Peyer's patch (tissue), 4 donors: ENCODE measurements around the gene L3MBTL3.

Experiments used
- POLR2A ChIP-seq, 2 donors: fragments of 450-650 bp; IDR thresholded peaks; one replicate each; pipeline ENCODE4 v1.5.1; 2017; ENCODE audit warnings: antibody characterized with exemption in 2 of 2, mild to moderate bottlenecking in 2 of 2, moderate library complexity in 2 of 2
- TF ChIP-seq, protein P1 (sequence below), 6 experiments: fragments of 450-650 bp in 4 of 6; fragments of 200-600 bp in 2 of 6; sonication (generic) in 1 of 6; IDR thresholded peaks; one replicate each; pipeline ENCODE4 v1.5.1; 2017 to 2019; ENCODE audit warnings: antibody characterized with exemption in 6 of 6, mild to moderate bottlenecking in 3 of 6, moderate library complexity in 1 of 6

GRCh38 chr6:130063806-130064205 is 45.4 kb downstream of the L3MBTL3 start:
- TF ChIP-seq, protein P1, sequence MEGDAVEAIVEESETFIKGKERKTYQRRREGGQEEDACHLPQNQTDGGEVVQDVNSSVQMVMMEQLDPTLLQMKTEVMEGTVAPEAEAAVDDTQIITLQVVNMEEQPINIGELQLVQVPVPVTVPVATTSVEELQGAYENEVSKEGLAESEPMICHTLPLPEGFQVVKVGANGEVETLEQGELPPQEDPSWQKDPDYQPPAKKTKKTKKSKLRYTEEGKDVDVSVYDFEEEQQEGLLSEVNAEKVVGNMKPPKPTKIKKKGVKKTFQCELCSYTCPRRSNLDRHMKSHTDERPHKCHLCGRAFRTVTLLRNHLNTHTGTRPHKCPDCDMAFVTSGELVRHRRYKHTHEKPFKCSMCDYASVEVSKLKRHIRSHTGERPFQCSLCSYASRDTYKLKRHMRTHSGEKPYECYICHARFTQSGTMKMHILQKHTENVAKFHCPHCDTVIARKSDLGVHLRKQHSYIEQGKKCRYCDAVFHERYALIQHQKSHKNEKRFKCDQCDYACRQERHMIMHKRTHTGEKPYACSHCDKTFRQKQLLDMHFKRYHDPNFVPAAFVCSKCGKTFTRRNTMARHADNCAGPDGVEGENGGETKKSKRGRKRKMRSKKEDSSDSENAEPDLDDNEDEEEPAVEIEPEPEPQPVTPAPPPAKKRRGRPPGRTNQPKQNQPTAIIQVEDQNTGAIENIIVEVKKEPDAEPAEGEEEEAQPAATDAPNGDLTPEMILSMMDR (IDR thresholded peaks at IDR 0.05), result no peak
- TF ChIP-seq POLR2A (IDR thresholded peaks at IDR 0.05), result no peak
